ENCODE measurements around the gene DPP10.
A peak's percentile ranks its signal among the peaks of the same experiment; 100 is the strongest.
"Not testable (repeated sequence)": the region's sequence is repeated elsewhere in the genome, so short reads cannot be mapped to it uniquely, and the experiment has no call there.

The DPP10 gene

GRCh38 chr2:114517580-114517979 lies 75.1 kb downstream of the DPP10 start:
- DNase-seq, result no peak

GRCh38 chr2:114518738-114519137 lies 76.3 kb downstream of the DPP10 start:
- no peak for DNase-seq

- not testable (repeated sequence) for DNase-seq
Measured at GRCh38 chr2:114522612-114523011, 80.2 kb downstream of the DPP10 start.

GRCh38 chr2:114525955-114526354 lies 83.5 kb downstream of the DPP10 start:
- no peak for DNase-seq

- DNase-seq, result no peak
Measured at GRCh38 chr2:114526841-114527240, 84.4 kb downstream of the DPP10 start.

- DNase-seq, result no peak
Measured at GRCh38 chr2:114527330-114527983, 85.0 kb downstream of the DPP10 start.

GRCh38 chr2:114534116-114535084 lies 92.0 kb downstream of the DPP10 start:
- no peak for DNase-seq

- DNase-seq, result no peak
Measured at GRCh38 chr2:114537777-114538176, 95.3 kb downstream of the DPP10 start.

- no peak for DNase-seq
Measured at GRCh38 chr2:114542695-114543094, 100.3 kb downstream of the DPP10 start.

GRCh38 chr2:114543236-114543766 lies 100.9 kb downstream of the DPP10 start:
- DNase-seq, result no peak

GRCh38 chr2:114545052-114545451 lies 102.6 kb downstream of the DPP10 start:
- no peak for DNase-seq

GRCh38 chr2:114546531-114546930 lies 104.1 kb downstream of the DPP10 start:
- DNase-seq, result no peak

GRCh38 chr2:114548151-114548550 lies 105.7 kb downstream of the DPP10 start:
- no peak for DNase-seq

- DNase-seq, result no peak
Measured at GRCh38 chr2:114550364-114550763, 107.9 kb downstream of the DPP10 start.

GRCh38 chr2:114550895-114551793 lies 108.7 kb downstream of the DPP10 start:
- peak; percentile 5 for DNase-seq

GRCh38 chr2:114553027-114553426 lies 110.6 kb downstream of the DPP10 start:
- no peak for DNase-seq

- DNase-seq, result no peak
Measured at GRCh38 chr2:114569166-114569565, 126.7 kb downstream of the DPP10 start.

GRCh38 chr2:114577657-114578056 lies 135.2 kb downstream of the DPP10 start:
- DNase-seq, result no peak

GRCh38 chr2:114579542-114579941 lies 137.1 kb downstream of the DPP10 start:
- DNase-seq, result no peak

- DNase-seq, result no peak
Measured at GRCh38 chr2:114580691-114581090, 138.2 kb downstream of the DPP10 start.

- DNase-seq, result no peak
Measured at GRCh38 chr2:114598329-114598728, 155.9 kb downstream of the DPP10 start.

GRCh38 chr2:114609203-114609602 lies 166.8 kb downstream of the DPP10 start:
- no peak for DNase-seq

GRCh38 chr2:114609801-114610200 lies 167.4 kb downstream of the DPP10 start:
- no peak for DNase-seq
